ENCODE measurements around the gene NLRP7.
"Not testable (repeated sequence)": the region's sequence is repeated elsewhere in the genome, so short reads cannot be mapped to it uniquely, and the experiment has no call there.

The NLRP7 gene

GRCh38 chr19:54947381-54947780 lies at the start of gene NLRP7:
Gene NLRP7 (minus strand): TSS chr19:54947530.
- DNase-seq, result no peak

GRCh38 chr19:54995561-54995960 lies 48.2 kb upstream of the NLRP7 start:
- no peak for DNase-seq

GRCh38 chr19:54989531-54989930 lies 42.2 kb upstream of the NLRP7 start:
- DNase-seq, result not testable (repeated sequence)

GRCh38 chr19:54982562-54982961 lies 35.2 kb upstream of the NLRP7 start:
- not testable (repeated sequence) for DNase-seq

- peak; percentile 7 to 20 for DNase-seq
Measured at GRCh38 chr19:54973229-54974090, 26.1 kb upstream of the NLRP7 start.

- not testable (repeated sequence) for DNase-seq
Measured at GRCh38 chr19:54971446-54971845, 24.1 kb upstream of the NLRP7 start.

- DNase-seq, result no peak
Measured at GRCh38 chr19:54969647-54970046, 22.3 kb upstream of the NLRP7 start.

GRCh38 chr19:54967611-54968010 lies 20.3 kb upstream of the NLRP7 start:
- no peak for DNase-seq

- DNase-seq, result not testable (repeated sequence)
Measured at GRCh38 chr19:54965055-54965454, 17.7 kb upstream of the NLRP7 start.

- DNase-seq, result no peak
Measured at GRCh38 chr19:54959840-54960239, 12.5 kb upstream of the NLRP7 start.

GRCh38 chr19:54955376-54955775 lies 8.0 kb upstream of the NLRP7 start:
- no peak for DNase-seq

GRCh38 chr19:54953345-54953713 lies 6.0 kb upstream of the NLRP7 start:
- not testable (repeated sequence) for DNase-seq

- no peak for DNase-seq
Measured at GRCh38 chr19:54952591-54953344, 5.4 kb upstream of the NLRP7 start.

GRCh38 chr19:54950580-54950979 lies 3.2 kb upstream of the NLRP7 start:
- DNase-seq, result not testable (repeated sequence)

- DNase-seq, result no peak
Measured at GRCh38 chr19:54949412-54949811, 2.1 kb upstream of the NLRP7 start.

- DNase-seq, result not testable (repeated sequence)
Measured at GRCh38 chr19:54943772-54944361, 3.5 kb downstream of the NLRP7 start.

- not testable (repeated sequence) for DNase-seq
Measured at GRCh38 chr19:54939538-54939937, 7.8 kb downstream of the NLRP7 start.

- no peak for DNase-seq
Measured at GRCh38 chr19:54938906-54939305, 8.4 kb downstream of the NLRP7 start.

- no peak for DNase-seq
Measured at GRCh38 chr19:54937926-54938325, 9.4 kb downstream of the NLRP7 start.

GRCh38 chr19:54928299-54928698 lies 19.0 kb downstream of the NLRP7 start:
- no peak for DNase-seq

- no peak for DNase-seq
Measured at GRCh38 chr19:54923276-54923675, 24.1 kb downstream of the NLRP7 start.

GRCh38 chr19:54921082-54921481 lies 26.2 kb downstream of the NLRP7 start:
- DNase-seq, result no peak

All from activated CD4-positive, alpha-beta T cell treated with anti-CD3 and anti-CD28 coated beads, Interleukin-2, amount 50 U/mL, for 48 hours (primary cell).